Measurements from ENCODE around the gene LRRC2. TPM values are rescaled to one million over a fixed set of nuclear protein-coding genes. Genes with fewer than 3 reads are reported as not detected.

The LRRC2 gene
- total RNA-seq, 1 donor from 2014 or later: not detected

GRCh38 chr3:46482632-46483350, 83.3 kb downstream of the LRRC2 start:
- Mint-ChIP-seq H3K27me3 (peaks cover 18% of the 10 kb centered on the region), H3K27ac (no peak overlapping the region), H3K4me3 (no peak overlapping the region), H3K4me1 (no peaks in the 10 kb centered on the region), H3K9me3 (no peaks in the 10 kb centered on the region), H3K36me3 (ENCODE audit: low read depth) (no peaks in the 10 kb centered on the region)
- ATAC-seq (ENCODE audit: low read depth) (no peak), DNase-seq (no peak)
- intact Hi-C loops (cut with micrococcal nuclease): no loop called here
- POLR2A ChIA-PET: no interaction called here
- TF ChIP-seq CTCF (IDR thresholded peaks at IDR 0.05): no peak
- CTCF ChIA-PET: interaction anchor here (1.3 to 1.4 kb wide), 2 partner anchors 55 to 76 kb away, joined by 3 read pairs; no protein-coding TSS in a partner anchor

- POLR2A ChIA-PET: no interaction called here
- H3K36me3 Mint-ChIP-seq (ENCODE audit: low read depth): no peaks in the 10 kb centered on the region
- no peaks in the 10 kb centered on the region for H3K9me3 Mint-ChIP-seq
- no peaks in the 10 kb centered on the region for H3K4me1 Mint-ChIP-seq
- no peak overlapping the region for H3K4me3 Mint-ChIP-seq
- H3K27me3 Mint-ChIP-seq: peaks cover 18% of the 10 kb centered on the region
- DNase-seq (no peak), ATAC-seq (ENCODE audit: low read depth) (no peak)
- TF ChIP-seq CTCF (IDR thresholded peaks at IDR 0.05): no peak
- intact Hi-C loops (cut with micrococcal nuclease): no loop called here
- no peak overlapping the region for H3K27ac Mint-ChIP-seq
- CTCF ChIA-PET: no interaction called here
These were observed 84.5 kb downstream of the LRRC2 start for GRCh38 chr3:46481636-46482035.

GRCh38 chr3:46480491-46481195, 85.5 kb downstream of the LRRC2 start:
- intact Hi-C loops (cut with micrococcal nuclease): no loop called here
- ATAC-seq (ENCODE audit: low read depth) (no peak), DNase-seq (no peak)
- Mint-ChIP-seq H3K4me1 (no peaks in the 10 kb centered on the region), H3K4me3 (no peak overlapping the region), H3K27me3 (peaks cover 18% of the 10 kb centered on the region), H3K27ac (no peak overlapping the region), H3K9me3 (no peaks in the 10 kb centered on the region), H3K36me3 (ENCODE audit: low read depth) (no peaks in the 10 kb centered on the region)
- no peak for TF ChIP-seq CTCF (IDR thresholded peaks at IDR 0.05)
- ChIA-PET CTCF (interaction anchor here (1.4 kb wide), 1 partner anchor 8 kb away, joined by 5 read pairs; no protein-coding TSS in a partner anchor), POLR2A (no interaction called here)

- H3K36me3 Mint-ChIP-seq (ENCODE audit: low read depth): no peaks in the 10 kb centered on the region
- DNase-seq (no peak), ATAC-seq (ENCODE audit: low read depth) (no peak)
- peaks cover 5% of the 10 kb centered on the region for H3K9me3 Mint-ChIP-seq
- POLR2A ChIA-PET: no interaction called here
- intact Hi-C loops (cut with micrococcal nuclease): no loop called here
- no peak overlapping the region for H3K27ac Mint-ChIP-seq
- no peak overlapping the region for H3K4me3 Mint-ChIP-seq
- H3K27me3 Mint-ChIP-seq: peaks cover 23% of the 10 kb centered on the region
- CTCF ChIA-PET: interaction anchor here (1.4 kb wide), 1 partner anchor 9 kb away, joined by 5 read pairs; no protein-coding TSS in a partner anchor
- no peak for TF ChIP-seq CTCF (IDR thresholded peaks at IDR 0.05)
- no peaks in the 10 kb centered on the region for H3K4me1 Mint-ChIP-seq
These were observed 86.4 kb downstream of the LRRC2 start for GRCh38 chr3:46479696-46480095.

- no peak for DNase-seq
- ChIA-PET POLR2A (no interaction called here), CTCF (no interaction called here)
- no peak for TF ChIP-seq CTCF (IDR thresholded peaks at IDR 0.05)
- Mint-ChIP-seq H3K27me3 (peaks cover 25% of the 10 kb centered on the region), H3K36me3 (ENCODE audit: low read depth) (no peaks in the 10 kb centered on the region), H3K9me3 (peaks cover 11% of the 10 kb centered on the region), H3K4me3 (no peak overlapping the region), H3K27ac (no peak overlapping the region), H3K4me1 (no peaks in the 10 kb centered on the region)
- intact Hi-C loops (cut with micrococcal nuclease): no loop called here
- ATAC-seq (ENCODE audit: low read depth): no peak
These were observed 87.1 kb downstream of the LRRC2 start for GRCh38 chr3:46479021-46479420.

All from activated B cell treated with CpG ODN at 0.5 μM for 24 hours (primary cell).